Activated naive CD8-positive, alpha-beta T cell treated with anti-CD3 and anti-CD28 coated beads, Interleukin-2, amount 50 U/mL, for 16 hours (primary cell): ENCODE measurements around the gene PLEKHM2.
"Not testable (repeated sequence)": the region's sequence is repeated elsewhere in the genome, so short reads cannot be mapped to it uniquely, and the experiment has no call there.

Experiments used
- DNase-seq: peaks from one replicate; pipeline ENCODE4 v3.0.0-alpha.2; 2020; ENCODE audit warnings: low read depth, low spot score

Gene PLEKHM2, protein sequence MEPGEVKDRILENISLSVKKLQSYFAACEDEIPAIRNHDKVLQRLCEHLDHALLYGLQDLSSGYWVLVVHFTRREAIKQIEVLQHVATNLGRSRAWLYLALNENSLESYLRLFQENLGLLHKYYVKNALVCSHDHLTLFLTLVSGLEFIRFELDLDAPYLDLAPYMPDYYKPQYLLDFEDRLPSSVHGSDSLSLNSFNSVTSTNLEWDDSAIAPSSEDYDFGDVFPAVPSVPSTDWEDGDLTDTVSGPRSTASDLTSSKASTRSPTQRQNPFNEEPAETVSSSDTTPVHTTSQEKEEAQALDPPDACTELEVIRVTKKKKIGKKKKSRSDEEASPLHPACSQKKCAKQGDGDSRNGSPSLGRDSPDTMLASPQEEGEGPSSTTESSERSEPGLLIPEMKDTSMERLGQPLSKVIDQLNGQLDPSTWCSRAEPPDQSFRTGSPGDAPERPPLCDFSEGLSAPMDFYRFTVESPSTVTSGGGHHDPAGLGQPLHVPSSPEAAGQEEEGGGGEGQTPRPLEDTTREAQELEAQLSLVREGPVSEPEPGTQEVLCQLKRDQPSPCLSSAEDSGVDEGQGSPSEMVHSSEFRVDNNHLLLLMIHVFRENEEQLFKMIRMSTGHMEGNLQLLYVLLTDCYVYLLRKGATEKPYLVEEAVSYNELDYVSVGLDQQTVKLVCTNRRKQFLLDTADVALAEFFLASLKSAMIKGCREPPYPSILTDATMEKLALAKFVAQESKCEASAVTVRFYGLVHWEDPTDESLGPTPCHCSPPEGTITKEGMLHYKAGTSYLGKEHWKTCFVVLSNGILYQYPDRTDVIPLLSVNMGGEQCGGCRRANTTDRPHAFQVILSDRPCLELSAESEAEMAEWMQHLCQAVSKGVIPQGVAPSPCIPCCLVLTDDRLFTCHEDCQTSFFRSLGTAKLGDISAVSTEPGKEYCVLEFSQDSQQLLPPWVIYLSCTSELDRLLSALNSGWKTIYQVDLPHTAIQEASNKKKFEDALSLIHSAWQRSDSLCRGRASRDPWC

DNA sequence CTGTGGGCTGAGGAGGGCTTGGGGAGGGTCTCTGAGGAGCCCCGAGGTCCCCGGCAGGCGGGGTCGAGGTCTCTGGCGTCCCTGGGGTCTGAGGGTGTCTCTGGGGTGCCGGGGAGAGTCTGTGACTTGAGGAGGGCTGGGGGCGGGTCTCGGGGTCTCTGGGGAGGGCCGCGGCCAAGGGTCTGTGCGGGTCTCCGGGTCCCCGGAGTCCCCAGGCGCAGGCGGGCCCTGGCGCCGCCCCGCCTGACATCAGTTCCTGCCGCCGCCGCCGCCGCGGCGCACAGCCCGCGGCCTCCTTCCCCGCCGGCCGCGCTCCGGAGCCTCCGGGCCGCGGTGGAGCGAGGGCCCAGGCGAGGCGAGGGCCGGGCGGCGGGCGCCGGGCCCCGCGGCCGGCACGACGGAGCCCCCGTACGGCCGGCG lies at the start of gene PLEKHM2:
Gene PLEKHM2 (plus strand): TSS at position 279 of the 420 bp plus-strand sequence. CDS start 239 bp downstream, outside the sequence.
- DNase-seq, result no peak

DNA sequence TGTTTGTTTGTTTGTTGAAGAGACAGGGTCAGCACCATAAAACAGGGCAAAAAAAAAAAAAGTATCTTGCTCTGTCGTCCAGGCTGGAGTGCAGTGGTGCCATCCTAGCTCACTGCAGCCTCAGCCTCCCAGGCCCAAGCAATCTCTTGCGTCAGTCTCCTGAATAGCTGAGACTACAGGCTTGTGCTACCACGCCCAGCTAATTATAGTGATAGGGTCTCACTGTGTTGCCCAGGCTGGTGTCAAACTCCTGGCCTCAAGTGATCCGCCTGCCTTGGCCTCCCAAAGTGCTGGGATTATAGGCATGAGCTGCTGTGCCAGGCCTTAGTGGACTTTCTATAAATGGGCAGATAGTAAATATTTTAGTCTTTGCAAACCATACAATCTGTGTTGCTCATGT lies 47.7 kb upstream of the PLEKHM2 start:
- no peak for DNase-seq

DNA sequence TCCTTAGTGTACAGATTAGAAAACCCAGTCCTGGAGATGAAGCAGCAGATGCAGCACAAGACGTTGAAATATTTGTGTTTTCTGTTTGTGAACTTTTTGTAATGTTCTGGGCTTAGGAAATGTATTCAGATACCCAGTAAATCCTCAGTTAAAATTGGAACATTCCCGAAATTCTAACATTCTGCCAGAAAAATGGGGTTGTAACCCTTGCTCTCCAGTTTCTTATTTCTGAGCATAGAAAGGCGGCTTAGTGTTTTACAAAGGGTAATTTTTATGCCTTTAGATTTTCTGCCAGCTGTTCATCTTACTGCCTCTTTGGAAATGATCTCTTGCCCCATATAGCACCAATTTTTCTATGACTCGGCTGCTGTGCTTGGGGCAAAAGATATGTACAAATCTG lies 46.3 kb upstream of the PLEKHM2 start:
- no peak for DNase-seq

DNA sequence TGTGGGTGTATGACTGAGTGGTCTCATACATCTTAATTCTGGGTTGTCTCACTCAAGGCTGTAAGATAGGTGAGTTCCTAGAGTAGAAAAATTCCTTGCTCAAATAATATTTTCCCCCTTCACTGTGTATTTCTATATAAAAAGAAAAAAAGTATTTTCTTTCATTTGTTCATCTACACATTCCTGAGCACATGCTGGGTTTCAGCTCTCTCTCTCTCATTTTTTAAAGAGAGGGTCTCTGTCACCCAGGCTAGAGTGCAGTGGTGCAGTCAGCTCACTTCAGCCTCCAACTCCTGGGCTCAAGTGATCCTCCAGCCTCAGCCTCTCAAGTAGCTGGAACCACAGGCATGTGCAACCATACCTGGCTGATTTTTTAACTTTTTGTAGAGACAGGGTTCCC lies 44.9 kb upstream of the PLEKHM2 start:
- DNase-seq, result no peak

- DNase-seq, result no peak
Observed at GRCh38 chr1:15639931-15640330, 44.2 kb upstream of the PLEKHM2 start.

GRCh38 chr1:15640667-15641066 lies 43.5 kb upstream of the PLEKHM2 start:
- no peak for DNase-seq

DNA sequence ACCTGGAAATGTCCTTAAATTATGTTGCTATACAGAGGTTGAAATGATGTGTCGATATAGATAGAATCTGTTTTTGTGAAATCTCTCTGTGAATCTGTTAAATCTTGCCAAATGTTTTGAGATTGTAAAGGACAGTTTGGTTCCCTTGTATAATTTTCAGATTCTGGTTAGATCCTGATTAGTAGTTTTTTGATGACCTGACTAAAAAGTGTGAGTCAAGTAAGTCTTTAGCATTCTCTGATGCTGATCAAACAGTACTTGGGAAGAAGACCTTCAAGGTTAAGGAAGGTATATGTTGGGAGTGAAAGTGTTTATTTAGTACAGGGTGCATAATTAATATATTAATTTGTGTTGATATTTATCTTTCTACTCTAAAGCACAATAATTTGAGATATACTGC lies 34.2 kb upstream of the PLEKHM2 start:
- DNase-seq, result no peak

DNA sequence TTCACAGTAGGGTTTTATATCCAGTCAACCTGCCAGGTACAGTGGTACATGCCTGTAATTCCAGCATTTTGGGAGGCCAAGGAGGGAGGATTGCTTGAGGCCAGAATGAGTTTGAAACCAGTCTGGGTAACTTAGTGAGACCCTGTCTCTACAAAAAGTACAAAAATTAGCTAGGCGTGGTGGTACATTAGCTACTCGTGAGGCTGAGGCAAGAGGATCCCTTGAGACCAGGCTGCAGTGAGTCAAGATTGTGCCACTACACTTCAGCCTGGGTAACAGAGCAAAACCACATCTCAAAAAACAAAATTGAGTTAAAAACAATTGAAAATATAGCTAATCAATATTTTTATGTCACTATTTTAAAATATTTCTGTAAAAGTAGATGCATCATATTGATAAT lies 33.7 kb upstream of the PLEKHM2 start:
- DNase-seq, result no peak

DNA sequence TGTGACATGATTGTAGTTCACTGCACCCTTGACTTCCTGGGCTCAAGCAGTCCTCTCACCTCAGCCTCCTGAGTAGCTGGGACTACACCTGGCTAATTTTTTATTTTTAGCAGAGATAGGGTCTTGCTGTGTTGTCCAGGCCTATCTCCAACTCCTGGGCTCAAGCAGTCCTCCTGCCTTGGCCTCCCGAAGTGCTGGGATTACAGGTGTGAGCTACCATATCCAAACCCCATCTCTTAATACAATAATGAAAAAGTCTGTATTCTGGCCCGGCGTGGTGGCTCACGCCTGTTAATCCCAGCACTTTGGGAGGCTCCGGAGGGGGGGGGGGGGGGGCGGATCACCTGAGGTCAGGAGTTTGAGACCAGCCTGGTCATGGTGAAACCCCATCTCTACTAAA lies 32.0 kb upstream of the PLEKHM2 start:
- not testable (repeated sequence) for DNase-seq

DNA sequence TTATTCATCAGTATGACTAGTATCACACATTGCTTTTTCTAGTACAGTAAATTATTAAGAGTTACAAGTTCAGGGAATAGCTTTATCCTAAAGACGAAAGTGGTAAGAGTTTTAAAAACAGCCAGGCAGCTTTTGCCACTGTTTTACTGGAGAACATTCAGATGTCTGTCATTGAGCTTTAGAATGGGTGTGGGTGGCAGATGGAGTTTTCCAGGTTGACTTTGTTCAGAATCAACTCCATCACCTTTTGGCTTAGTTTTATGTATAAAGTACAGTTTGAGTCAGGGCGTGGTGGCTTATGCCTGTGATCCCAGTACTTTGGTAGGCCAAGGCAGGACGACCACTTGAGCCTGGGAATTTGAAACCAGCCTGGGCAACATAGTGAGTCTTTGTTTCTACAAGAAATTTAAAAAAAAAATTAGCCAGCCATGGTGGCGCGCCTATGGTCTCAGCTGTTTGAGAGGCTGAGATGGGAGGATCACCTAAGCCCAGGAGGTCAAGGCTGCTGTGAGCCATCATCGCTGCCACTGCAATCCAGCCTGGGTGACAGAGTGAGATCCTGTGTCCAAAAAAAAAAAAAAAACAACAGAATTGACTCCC lies 29.9 kb upstream of the PLEKHM2 start:
- no peak for DNase-seq

DNA sequence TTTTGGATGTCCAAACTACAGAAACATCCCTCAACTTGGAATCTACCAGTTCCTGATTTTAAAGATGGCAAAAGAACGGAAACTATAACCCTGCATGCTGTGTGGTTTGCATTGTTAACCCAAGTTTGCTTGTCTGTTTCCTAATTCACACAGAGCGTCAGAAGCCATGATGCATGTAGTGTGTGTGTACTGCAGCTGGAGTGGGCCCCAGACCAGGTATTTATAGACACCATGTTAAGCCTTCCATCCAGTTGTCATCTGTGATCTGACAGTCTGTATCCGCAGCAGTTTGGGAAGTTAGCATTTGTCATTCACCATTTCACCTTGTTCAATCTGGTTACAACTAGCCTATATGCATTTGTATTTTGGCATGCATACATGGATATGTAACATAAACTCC lies 27.7 kb upstream of the PLEKHM2 start:
- no peak for DNase-seq

DNA sequence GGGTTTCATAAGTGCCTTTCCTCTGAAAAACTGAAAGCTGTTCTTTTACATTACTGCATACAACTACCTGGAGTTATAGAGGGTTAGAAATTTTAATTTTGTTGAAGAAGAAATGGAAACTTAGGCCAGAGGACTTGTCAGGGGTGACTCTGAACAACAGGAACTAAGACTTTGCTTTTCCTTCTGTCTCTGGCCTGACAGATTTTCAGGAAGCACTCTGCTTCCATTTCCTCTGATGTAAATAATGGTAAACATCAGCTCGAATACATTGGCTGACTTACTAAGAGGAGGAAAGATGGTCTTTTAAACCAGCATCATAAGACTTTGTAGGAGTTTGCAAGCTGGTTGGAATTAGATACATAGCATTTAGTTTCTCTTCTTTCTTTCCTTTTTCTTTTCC lies 27.1 kb upstream of the PLEKHM2 start:
- no peak for DNase-seq

- DNase-seq, result no peak
Observed at GRCh38 chr1:15660151-15660550, 24.0 kb upstream of the PLEKHM2 start.

DNA sequence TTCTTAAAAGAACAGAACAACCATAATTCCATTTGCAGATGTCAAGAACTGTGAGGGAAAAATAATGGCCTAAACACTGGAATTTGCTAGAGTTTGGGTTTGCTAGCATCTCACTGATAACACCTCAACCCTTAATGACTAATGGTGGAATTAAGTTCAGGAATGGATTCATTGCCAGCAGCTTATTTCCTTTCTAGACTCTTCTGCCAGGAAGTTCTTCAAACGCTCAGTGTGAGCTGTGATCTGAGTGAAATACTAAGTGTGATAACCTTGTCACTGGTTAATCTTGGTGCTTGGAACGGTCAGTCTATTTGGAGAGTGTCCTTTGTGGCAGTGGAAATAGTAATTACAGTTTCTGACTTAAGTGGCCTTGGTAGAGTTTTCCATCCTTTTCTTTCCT lies 21.6 kb upstream of the PLEKHM2 start:
- no peak for DNase-seq

GRCh38 chr1:15663925-15664324 lies 20.2 kb upstream of the PLEKHM2 start:
- no peak for DNase-seq

- no peak for DNase-seq
Observed at GRCh38 chr1:15667362-15667761, 16.8 kb upstream of the PLEKHM2 start.

DNA sequence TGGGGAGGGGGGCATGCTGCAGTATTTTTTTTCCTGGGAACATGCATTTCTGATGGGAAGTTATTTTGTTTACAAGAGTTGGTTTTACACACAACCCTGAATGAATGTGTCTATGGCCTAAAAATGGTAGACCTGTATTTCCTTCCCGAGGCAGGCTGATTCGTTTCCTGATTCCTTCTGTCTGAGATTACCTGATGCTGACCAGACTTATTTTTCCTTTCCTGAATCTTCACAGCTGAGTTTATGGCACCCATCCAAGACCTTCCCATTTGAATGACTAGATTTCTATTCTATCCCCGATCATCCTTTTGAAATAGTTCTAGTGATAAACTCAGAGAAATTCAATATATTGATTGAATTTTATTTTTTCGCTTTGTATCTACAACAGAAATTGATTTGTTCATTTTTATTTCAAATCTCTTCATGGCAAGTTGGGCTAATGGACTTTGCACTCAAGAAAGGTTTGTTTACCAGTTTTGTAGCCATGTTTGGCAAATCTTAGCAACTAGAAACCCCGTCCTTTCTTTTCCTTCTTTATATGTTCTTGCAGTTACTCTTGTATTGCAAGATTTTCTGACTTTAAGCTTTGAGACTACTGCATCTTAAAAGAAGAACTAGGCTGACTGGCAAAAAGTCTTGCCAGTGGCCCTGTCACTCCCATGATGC lies 15.9 kb upstream of the PLEKHM2 start:
- DNase-seq, result no peak

DNA sequence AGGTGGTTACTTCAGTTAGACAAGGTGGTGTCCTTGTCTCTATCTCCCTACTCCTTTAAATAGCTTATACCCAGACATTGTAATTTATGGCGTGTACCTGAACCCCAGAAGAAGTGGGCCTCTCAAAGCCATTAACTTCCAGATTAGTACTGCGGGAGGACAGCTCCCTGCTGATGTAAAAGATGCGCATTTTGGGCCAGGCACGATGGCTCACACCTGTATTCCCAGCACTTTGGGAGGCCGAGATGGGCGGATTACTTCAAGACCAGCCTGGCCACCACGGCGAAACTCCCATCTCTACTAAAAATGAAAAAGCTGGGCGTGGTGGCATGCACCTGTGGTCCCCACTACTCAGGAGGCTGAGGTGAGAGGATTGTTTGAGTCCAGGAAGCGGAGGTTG lies 15.0 kb upstream of the PLEKHM2 start:
- DNase-seq, result no peak

DNA sequence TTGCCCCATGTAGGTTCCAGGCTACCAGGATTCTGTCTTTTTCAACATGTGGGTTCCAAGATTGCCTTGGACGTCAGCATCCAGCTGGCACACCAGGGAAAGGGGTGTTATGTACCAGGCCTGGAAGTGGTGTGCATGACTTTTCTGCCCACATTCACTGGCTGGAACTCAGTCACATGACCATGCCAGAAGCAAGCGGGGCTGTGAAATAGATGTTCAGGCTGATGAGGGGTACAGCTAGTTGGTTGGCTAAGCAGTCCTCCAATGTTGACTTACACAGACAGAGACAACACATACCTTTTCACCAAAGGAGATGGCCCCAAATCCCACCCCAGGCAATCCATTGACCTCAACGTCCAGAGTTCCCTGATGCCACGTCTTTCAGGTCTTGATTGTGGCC lies 14.3 kb upstream of the PLEKHM2 start:
- DNase-seq, result no peak

DNA sequence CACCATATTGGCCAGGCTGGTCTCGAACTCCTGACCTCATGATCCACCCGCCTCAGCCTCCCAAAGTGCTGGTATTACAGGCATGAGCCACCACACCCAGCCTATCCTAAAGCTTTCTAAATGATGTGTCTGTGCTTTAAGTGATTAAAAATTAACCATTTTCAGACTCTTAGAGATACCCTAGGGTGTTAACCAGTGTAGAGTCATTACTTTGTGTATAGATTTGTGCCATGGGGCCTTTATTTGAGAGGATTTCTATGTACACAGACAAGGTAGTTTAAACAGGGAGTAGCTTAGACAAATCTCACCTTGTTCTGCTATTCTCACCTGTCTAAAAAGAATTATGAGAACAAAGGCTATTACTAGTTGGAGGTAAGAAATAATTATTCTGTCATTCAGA lies 12.7 kb upstream of the PLEKHM2 start:
- no peak for DNase-seq

- DNase-seq, result no peak
Observed at GRCh38 chr1:15674386-15675159, 9.5 kb upstream of the PLEKHM2 start.
